Transverse colon (tissue), 4 donors: ENCODE results near the gene ANKRD30B. TPM values are rescaled to one million over a fixed set of nuclear protein-coding genes. Genes with fewer than 3 reads are reported as not detected.
"Not testable (repeated sequence)": the region's sequence is repeated elsewhere in the genome, so short reads cannot be mapped to it uniquely, and the experiment has no call there.

ENCODE experiments used
- DNase-seq: peaks from one replicate; pipeline ENCODE4 v3.0.0-alpha.2; 2019
- H3K27ac ChIP-seq, 4 donors: fragments of 200-600 bp; sonication (generic); 2 replicates each; pipeline ENCODE4 v1.5.1; 2016 to 2018; ENCODE audit warnings: inconsistent platforms in 4 of 4
- H3K27me3 ChIP-seq: fragments of 200-600 bp; sonication (generic); 2 replicates; pipeline ENCODE4 v1.5.1; 2017; ENCODE audit warnings: inconsistent platforms
- H3K36me3 ChIP-seq, 4 donors: fragments of 200-600 bp; sonication (generic); 2 replicates each; pipeline ENCODE4 v1.5.1; 2017 to 2019; ENCODE audit warnings: inconsistent platforms in 4 of 4
- H3K4me1 ChIP-seq, 4 donors: fragments of 200-600 bp; sonication (generic); 2 replicates each; pipeline ENCODE4 v1.5.1; 2017 to 2020; ENCODE audit warnings: inconsistent platforms in 4 of 4
- H3K4me3 ChIP-seq, 4 donors: fragments of 200-600 bp; sonication (generic); 1 replicate in 1 of 4; 2 replicates in 3 of 4; pipeline versions ENCODE4 v1.5.1 to v1.6.1; 2017 to 2019; ENCODE audit warnings: inconsistent platforms in 4 of 4
- H3K9me3 ChIP-seq, 2 donors: fragments of 200-600 bp; sonication (generic); 2 replicates each; pipeline ENCODE4 v1.5.1; 2017 to 2019; ENCODE audit warnings: inconsistent platforms in 2 of 2
- EP300 ChIP-seq: sonication (generic); formaldehyde crosslinking; IDR thresholded peaks from one replicate; pipeline ENCODE4 v1.6.1; 2017; ENCODE audit warnings: antibody characterized with exemption, low read depth
- POLR2A ChIP-seq: fragments of 450-650 bp; IDR thresholded peaks from one replicate; pipeline ENCODE4 v1.6.1; 2016; ENCODE audit warnings: antibody characterized with exemption, mild to moderate bottlenecking, moderate library complexity
- POLR2AphosphoS5 ChIP-seq, 3 donors: sonication (generic); formaldehyde crosslinking; IDR thresholded peaks; one replicate each; pipeline ENCODE4 v1.6.1; 2016; ENCODE audit warnings: antibody characterized with exemption in 3 of 3
- WGBS, 2 donors: methylation state at CpG; one replicate each; pipeline ENCODE4 v1.1.5; 2018; ENCODE audit warnings: low coverage in 1 of 2; 5-methylcytosine and 5-hydroxymethylcytosine counted together
- in situ Hi-C, 4 donors: fragments of 200-750 bp; cut with MboI; loops; one replicate each; pipeline versions ENCODE4 v1.15.0 to v1.15.1; 2017; ENCODE audit warnings: low sequenced_read_pairs in 3 of 4, low pct_ligation_motif_present in 1 of 4, low pct_unique_long_range_greater_than_20kb in 1 of 4
- intact Hi-C: fragments of 100-400 bp; cut with DNase I; formaldehyde crosslinking; loops from one replicate; pipeline ENCODE4 v1.15.1; 2023; ENCODE audit warnings: low total_unique reads
- total RNA-seq, 4 donors: library from RNA; depleted of rRNA; stranded (reverse); fragments of >200 nt; gene quantifications; one replicate each; pipeline ENCODE4 v1.1.0, GENCODE V29; 2016
- TF ChIP-seq, protein P1 (sequence below), 5 experiments: fragments of 200-600 bp in 3 of 5; fragments of 450-650 bp in 2 of 5; sonication (generic) in 3 of 5; IDR thresholded peaks; 1 replicate in 2 of 5; 2 replicates in 3 of 5; pipeline ENCODE4 v1.5.1; 2016 to 2017; ENCODE audit warnings: antibody characterized with exemption in 5 of 5, inconsistent platforms in 3 of 5, mild to moderate bottlenecking in 2 of 5, moderate library complexity in 1 of 5

ANKRD30B gene, protein sequence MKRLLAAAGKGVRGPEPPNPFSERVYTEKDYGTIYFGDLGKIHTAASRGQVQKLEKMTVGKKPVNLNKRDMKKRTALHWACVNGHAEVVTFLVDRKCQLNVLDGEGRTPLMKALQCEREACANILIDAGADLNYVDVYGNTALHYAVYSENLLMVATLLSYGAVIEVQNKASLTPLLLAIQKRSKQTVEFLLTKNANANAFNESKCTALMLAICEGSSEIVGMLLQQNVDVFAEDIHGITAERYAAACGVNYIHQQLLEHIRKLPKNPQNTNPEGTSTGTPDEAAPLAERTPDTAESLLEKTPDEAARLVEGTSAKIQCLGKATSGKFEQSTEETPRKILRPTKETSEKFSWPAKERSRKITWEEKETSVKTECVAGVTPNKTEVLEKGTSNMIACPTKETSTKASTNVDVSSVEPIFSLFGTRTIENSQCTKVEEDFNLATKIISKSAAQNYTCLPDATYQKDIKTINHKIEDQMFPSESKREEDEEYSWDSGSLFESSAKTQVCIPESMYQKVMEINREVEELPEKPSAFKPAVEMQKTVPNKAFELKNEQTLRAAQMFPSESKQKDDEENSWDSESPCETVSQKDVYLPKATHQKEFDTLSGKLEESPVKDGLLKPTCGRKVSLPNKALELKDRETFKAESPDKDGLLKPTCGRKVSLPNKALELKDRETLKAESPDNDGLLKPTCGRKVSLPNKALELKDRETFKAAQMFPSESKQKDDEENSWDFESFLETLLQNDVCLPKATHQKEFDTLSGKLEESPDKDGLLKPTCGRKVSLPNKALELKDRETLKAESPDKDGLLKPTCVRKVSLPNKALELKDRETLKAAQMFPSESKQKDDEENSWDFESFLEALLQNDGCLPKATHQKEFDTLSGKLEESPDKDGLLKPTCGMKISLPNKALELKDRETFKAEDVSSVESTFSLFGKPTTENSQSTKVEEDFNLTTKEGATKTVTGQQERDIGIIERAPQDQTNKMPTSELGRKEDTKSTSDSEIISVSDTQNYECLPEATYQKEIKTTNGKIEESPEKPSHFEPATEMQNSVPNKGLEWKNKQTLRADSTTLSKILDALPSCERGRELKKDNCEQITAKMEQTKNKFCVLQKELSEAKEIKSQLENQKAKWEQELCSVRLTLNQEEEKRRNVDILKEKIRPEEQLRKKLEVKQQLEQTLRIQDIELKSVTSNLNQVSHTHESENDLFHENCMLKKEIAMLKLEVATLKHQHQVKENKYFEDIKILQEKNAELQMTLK (N-terminal part only)
- total RNA-seq: under 1 TPM in 1 of 4 donors, not detected in 3; 0.79 TPM

DNA sequence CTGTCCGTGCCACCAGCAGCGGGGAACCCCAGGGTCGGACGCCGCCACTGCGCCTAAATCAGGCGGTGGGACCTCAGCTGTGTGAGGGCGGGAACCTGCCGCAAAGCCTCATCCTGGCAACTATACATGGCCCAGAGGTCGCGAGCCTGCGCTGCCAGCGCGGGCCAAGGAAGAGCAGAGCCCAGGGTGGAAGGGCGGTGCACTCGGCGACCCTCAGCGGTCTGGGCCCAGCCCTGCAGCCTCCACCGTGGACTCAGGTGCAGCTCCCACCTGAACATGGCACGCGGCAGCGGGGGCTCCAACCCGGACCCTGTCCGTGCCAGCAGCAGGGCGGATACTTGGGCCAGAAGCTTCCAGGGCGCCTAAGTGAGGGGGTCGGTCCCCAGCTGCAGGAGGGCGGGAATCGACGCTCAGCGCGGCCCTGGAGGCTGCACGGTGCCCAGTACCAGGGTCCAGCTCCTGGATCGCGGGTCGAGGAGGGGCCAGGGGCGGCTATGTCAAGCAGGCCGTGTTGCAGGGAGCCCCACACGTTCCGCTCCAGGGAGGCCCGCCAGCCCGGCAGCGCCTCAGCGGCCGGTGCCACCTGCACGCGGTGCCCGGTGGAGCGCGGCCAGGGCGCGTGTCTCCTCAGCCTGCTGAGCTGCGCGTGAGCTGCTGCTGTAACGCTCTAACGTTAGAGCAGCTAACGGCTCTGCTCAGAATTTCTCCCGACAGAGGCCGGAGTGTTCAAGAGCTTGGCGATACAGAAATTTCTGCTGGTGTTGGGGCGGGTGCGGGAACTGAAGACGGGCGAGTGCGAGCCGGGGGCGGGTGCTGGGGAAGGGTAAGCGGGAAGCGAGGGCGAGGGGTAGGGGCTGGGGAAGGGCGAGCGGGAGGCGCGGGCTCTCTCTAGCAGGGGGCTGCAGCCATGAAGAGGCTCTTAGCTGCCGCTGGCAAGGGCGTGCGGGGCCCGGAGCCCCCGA lies at the start of gene ANKRD30B:
TSS of gene ANKRD30B (plus strand) at position 660 of the 962 bp plus-strand sequence. CDS start at position 908, 248 bp downstream.
- 25 to 63% methylated on average over 8 to 79 of the region's 79 CpGs for WGBS, 2 donors

DNA sequence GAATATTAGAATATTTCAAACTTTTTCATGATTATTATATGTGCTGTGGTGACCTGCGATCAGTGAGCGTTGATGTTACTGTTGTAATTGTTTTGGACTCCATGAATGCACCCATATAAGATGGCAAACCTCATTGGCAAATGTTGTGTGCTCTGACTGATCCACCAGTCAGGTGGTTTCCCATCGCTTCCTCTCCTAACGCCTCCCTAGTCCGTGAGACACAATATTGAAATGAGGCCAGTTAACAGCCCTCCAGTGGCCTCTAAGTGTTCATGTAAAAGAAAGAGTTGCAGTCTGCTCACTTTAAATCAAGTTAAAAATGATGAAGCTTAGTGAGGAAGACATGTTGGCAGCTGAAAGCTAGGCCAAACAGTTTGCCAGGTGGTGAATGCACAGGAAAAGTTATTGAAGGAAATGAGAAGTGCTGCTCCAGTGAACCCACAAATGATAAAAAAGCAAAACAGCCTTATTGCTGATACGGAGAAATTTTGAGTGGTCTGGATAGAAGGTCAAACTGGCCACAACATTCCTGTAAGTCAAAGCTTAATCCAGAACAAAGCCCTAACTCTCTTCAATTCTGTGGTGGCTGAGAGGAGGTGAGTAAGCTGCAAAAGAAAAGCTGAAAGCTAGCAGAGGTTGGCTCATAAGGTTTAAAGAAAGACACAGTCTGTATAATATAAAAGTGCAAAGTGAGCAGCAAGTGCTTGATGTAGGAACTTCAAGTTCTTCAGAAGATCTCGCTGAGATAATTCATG lies 46.5 kb upstream of the ANKRD30B start:
- DNase-seq, H3K9me3 ChIP-seq, H3K36me3 ChIP-seq, H3K4me1 ChIP-seq, H3K4me3 ChIP-seq, intact Hi-C loops, in situ Hi-C loops, H3K27me3 ChIP-seq, H3K27ac ChIP-seq: not testable (repeated sequence)
- WGBS, 2 donors: 82 to 88% methylated on average over 5 to 7 of the region's 7 CpGs

More for the DNA sequence above, at the start of gene ANKRD30B:
- Histone ChIP-seq H3K4me3 (no peak within 1 kb of the TSS), H3K36me3 (no peaks in the 10 kb centered on the region), H3K4me1 (no peaks in the 10 kb centered on the region), H3K27ac (no peak within 1 kb of the TSS), H3K9me3 (no peaks in the 10 kb centered on the region), H3K27me3 (peaks cover 13% of the 10 kb centered on the region)
- TF ChIP-seq POLR2A (no peak), EP300 (no peak), POLR2AphosphoS5 (IDR thresholded peaks at IDR 0.05) (no peak)
- TF ChIP-seq, protein P1, sequence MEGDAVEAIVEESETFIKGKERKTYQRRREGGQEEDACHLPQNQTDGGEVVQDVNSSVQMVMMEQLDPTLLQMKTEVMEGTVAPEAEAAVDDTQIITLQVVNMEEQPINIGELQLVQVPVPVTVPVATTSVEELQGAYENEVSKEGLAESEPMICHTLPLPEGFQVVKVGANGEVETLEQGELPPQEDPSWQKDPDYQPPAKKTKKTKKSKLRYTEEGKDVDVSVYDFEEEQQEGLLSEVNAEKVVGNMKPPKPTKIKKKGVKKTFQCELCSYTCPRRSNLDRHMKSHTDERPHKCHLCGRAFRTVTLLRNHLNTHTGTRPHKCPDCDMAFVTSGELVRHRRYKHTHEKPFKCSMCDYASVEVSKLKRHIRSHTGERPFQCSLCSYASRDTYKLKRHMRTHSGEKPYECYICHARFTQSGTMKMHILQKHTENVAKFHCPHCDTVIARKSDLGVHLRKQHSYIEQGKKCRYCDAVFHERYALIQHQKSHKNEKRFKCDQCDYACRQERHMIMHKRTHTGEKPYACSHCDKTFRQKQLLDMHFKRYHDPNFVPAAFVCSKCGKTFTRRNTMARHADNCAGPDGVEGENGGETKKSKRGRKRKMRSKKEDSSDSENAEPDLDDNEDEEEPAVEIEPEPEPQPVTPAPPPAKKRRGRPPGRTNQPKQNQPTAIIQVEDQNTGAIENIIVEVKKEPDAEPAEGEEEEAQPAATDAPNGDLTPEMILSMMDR (IDR thresholded peaks at IDR 0.05): no peak
- DNase-seq: no peak
- in situ Hi-C loops: no loop called here
- intact Hi-C loops: loop anchor here (10.0 kb wide), 1 partner anchor 903 kb away; no protein-coding TSS in a partner anchor

DNA sequence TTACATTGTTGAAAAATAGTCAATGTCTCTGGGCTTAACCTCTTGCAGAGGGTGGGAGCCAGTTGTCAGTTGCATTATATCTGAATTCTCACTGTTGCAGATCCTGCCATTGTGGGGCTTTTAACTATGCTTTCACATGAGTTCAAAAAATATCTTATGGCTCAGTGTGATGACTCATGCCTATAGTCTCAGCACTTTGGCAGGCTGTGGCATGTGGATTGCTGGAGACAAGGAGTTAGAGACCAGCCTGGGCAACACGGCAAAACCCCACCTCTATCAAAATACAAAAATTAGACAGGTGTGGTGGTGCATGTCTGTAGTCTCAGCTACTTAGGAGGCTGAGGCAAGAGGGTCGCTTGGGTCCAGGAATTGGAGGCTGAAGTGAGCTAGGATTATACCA lies 38.2 kb upstream of the ANKRD30B start:
- H3K27me3 ChIP-seq, H3K4me3 ChIP-seq, H3K4me1 ChIP-seq, H3K27ac ChIP-seq, DNase-seq, H3K9me3 ChIP-seq, intact Hi-C loops, in situ Hi-C loops, H3K36me3 ChIP-seq: not testable (repeated sequence)
- 50 to 74% methylated on average over 2 of the region's 2 CpGs for WGBS, 2 donors

DNA sequence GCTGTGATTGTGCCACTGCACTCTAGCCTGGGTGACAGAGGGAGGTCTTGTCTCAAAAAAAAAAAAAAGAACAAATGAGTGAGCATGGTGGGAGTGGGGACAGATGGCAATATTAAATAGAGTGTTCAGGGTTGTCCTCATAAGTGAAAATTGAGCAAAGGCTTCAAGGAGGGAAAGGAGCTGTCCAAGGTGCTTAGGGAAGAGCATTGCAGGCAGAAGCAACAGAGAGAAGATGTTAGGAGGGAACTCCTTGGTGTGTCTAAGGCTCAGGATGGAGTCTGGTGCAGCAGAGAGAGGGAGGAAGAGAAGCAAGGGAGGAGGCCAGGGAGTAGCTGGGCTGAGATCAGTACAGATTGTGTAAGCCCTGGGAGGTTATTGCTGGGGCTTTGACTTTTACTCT lies 26.4 kb upstream of the ANKRD30B start:
- in situ Hi-C loops, H3K9me3 ChIP-seq, DNase-seq, intact Hi-C loops, H3K36me3 ChIP-seq, H3K27ac ChIP-seq, H3K27me3 ChIP-seq, H3K4me3 ChIP-seq, H3K4me1 ChIP-seq: not testable (repeated sequence)

DNA sequence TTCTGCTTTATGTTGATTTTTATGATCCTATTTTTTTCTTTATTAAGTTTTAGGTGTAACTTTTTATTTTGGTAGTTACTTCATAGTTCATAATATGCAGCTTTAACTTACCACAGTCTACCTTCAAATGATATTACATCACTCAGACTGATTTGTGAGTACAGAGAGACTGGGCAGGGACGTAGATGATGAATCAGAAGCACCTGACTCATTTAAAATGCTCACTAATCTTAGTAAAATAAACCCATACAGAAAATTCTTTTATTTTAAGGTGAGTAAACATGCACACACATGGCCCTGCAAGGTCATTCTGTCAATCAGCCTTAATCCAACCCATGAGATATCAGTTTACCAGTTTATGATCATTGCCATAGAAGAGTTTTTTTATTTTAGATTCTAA lies 8.9 kb upstream of the ANKRD30B start:
- in situ Hi-C loops, H3K9me3 ChIP-seq, H3K4me3 ChIP-seq, H3K4me1 ChIP-seq, H3K27me3 ChIP-seq, H3K27ac ChIP-seq, DNase-seq, intact Hi-C loops, H3K36me3 ChIP-seq: not testable (repeated sequence)
- WGBS, 2 donors: 17 to 19% methylated on average over 1 of the region's 1 CpG
